Measurements from ENCODE around the gene GALNT8. TPM values are rescaled to one million over a fixed set of nuclear protein-coding genes. Genes with fewer than 3 reads are reported as not detected.

GALNT8 gene
- total and polyA plus RNA-seq, 2 of the 8 experiments (the other 6 are each of a cell fraction or from before 2014, with no cell fraction given): 4.7 to 8.3 TPM

DNA sequence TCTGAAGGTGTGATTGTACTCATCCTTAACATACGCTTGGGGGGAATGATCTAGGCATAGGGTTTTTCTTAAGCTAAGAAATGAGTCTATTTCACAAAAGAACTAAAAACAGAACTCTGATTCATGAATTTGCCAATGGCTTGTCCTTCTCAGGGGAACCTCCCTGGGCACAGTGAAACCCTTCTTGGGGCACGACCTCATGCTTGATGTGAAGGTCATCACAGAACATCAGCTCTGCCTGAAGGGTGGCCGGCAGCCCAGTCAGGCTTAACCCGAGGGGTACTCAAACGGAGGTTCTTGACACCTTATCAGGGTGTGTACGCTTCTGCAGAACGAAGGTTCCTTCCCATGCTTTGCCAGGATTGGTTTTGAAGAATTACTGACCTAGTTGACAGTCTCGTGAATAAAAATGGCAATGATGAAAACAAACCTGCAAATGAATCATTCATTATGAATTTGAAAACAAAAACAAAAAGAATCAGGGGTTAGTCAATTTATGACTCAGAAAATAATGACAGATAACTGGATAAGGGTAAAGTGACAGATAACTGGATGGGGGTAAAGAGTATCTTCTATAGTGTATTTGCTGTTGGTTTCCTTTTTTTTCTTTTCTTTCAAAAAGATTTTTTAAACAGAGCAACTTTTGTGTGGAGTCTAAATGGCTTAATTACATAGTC, 86.4 kb downstream of the GALNT8 start:
- no peaks in the 10 kb centered on the region for H3K79me1 ChIP-seq (ENCODE audit: low read depth, low read length)
- no peak overlapping the region for H4K91ac ChIP-seq (replicated peaks; ENCODE audit: insufficient read length, low read length)
- H2BK12ac ChIP-seq (ENCODE audit: low read depth, low read length): no peak overlapping the region
- WGBS, 2 experiments (ENCODE audit: extremely low coverage in 1 of 2, insufficient coverage in 1 of 2, insufficient read length in 1 of 2, insufficient replicate concordance in 2 of 2, low coverage in 1 of 2, low lambda C conversion rate in 2 of 2, missing lambda C conversion rate in 1 of 2): 87% methylated on average over 8 of the region's 8 CpGs; no CpG with 5 or more reads in 1 of the 2 experiments
- DNase-seq (ENCODE audit: low read depth in 1 of 2, low spot score in 2 of 2) (no peak), FAIRE-seq (no peak)
- H2BK120ac ChIP-seq (replicated peaks; ENCODE audit: low read depth, low read length): no peak overlapping the region
- H2BK15ac ChIP-seq (ENCODE audit: low read length): no peak overlapping the region
- no peak overlapping the region for H2AK5ac ChIP-seq (ENCODE audit: low read depth, low read length)
- no peak overlapping the region for H2AFZ ChIP-seq (ENCODE audit: low read length)
- no peak overlapping the region for H2BK20ac ChIP-seq (ENCODE audit: low read length)
- no peak overlapping the region for H3K27ac ChIP-seq (ENCODE audit: low read depth, low read length)
- no peak overlapping the region for H3K18ac ChIP-seq (ENCODE audit: extremely low read depth, low read length)
- H3K9ac ChIP-seq (replicated peaks in 1 of 4; ENCODE audit: extremely low read depth in 1 of 4, low read depth in 3 of 4, low read length in 3 of 4): no peak overlapping the region
- H3K56ac ChIP-seq (replicated peaks; ENCODE audit: insufficient read length, low read depth, low read length): no peak overlapping the region
- H4K20me1 ChIP-seq (replicated peaks in 1 of 2; ENCODE audit: control insufficient read depth in 1 of 2, insufficient read depth in 2 of 2, low read length in 2 of 2): peaks cover 0 to 4% of the 10 kb centered on the region in 2 experiments
- H3K4me1 ChIP-seq (replicated peaks in 1 of 4; ENCODE audit: control insufficient read depth in 3 of 4, insufficient read depth in 4 of 4, low read length in 3 of 4): peaks cover 0 to 4% (median 1%) of the 10 kb centered on the region in 4 experiments; a peak in 3 of 7 replicates
- no peak overlapping the region for H4K8ac ChIP-seq (ENCODE audit: extremely low read depth, insufficient read depth, low read length)
- no peak overlapping the region for H3K4me2 ChIP-seq (ENCODE audit: insufficient read depth in 1 of 2, low read depth in 2 of 2, low read length in 2 of 2)
- no peak overlapping the region for H4K5ac ChIP-seq (ENCODE audit: insufficient read length, low read depth, low read length)
- ChIA-PET POLR2A (ENCODE audit: partially characterized antibody) (no interaction called here), CTCF (ENCODE audit: partially characterized antibody) (interaction anchor here (1.0 to 1.1 kb wide), 2 partner anchors 48 to 488 kb away, joined by 3 read pairs; no protein-coding TSS in a partner anchor)
- no peak overlapping the region for H2BK5ac ChIP-seq (ENCODE audit: low read depth, low read length)
- H3K36me3 ChIP-seq (ENCODE audit: control insufficient read depth in 2 of 4, insufficient read depth in 4 of 4, low read length in 3 of 4): no peaks in the 10 kb centered on the region
- H3K4ac ChIP-seq (replicated peaks; ENCODE audit: insufficient read length, low read depth, low read length): no peak overlapping the region
- no peaks in the 10 kb centered on the region for H3K9me3 ChIP-seq (ENCODE audit: insufficient read depth in 2 of 2, low read depth in 1 of 2, low read length in 1 of 2)
- TF ChIP-seq CHD2 (IDR thresholded peaks at IDR 0.05; ENCODE audit: low read length) (no peak), RNF2 (IDR thresholded peaks at IDR 0.05; ENCODE audit: borderline replicate concordance, low read depth, low read length, missing control alignments, poor library complexity, severe bottlenecking) (no peak), SP4 (IDR thresholded peaks at IDR 0.05; ENCODE audit: low read length) (no peak), GABPA (IDR thresholded peaks at IDR 0.05; ENCODE audit: borderline replicate concordance, insufficient read depth, low read length) (no peak), BCL11A (IDR thresholded peaks at IDR 0.05; ENCODE audit: low read depth in 2 of 2, low read length in 2 of 2) (no peak), KDM4A (IDR thresholded peaks at IDR 0.05; ENCODE audit: low read depth, low read length, severe bottlenecking) (no peak), ASH2L (IDR thresholded peaks at IDR 0.05; ENCODE audit: low read length) (no peak)
- H3K27me3 ChIP-seq (replicated peaks in 1 of 4; ENCODE audit: control insufficient read depth in 3 of 4, extremely low read depth in 1 of 4, insufficient read depth in 3 of 4, low read length in 3 of 4): peaks cover 17 to 53% (median 38%) of the 10 kb centered on the region in 4 experiments
- H3K14ac ChIP-seq (ENCODE audit: insufficient read length): no peak overlapping the region
- peaks cover 7% of the 10 kb centered on the region; the same call in 1 of the 2 replicates for H3K23me2 ChIP-seq (ENCODE audit: low read depth, low read length)
- H3K79me2 ChIP-seq (ENCODE audit: control insufficient read depth in 1 of 2, insufficient read depth in 2 of 2, low read length in 2 of 2): no peaks in the 10 kb centered on the region
- no peak overlapping the region for H3K4me3 ChIP-seq (ENCODE audit: extremely low read depth in 1 of 4, insufficient read depth in 2 of 4, low read depth in 3 of 4, low read length in 4 of 4)
- no peak overlapping the region for H3K23ac ChIP-seq (ENCODE audit: insufficient read length)

All from H1 (cell line).